PFSK-1 (cell line): ENCODE measurements around the gene MCM6.

ENCODE experiments used
- FOXP2 ChIP-seq: optimal IDR thresholded peaks from 2 replicates; pipeline ENCODE3; 2011; ENCODE audit warnings: borderline replicate concordance, control low read depth, inconsistent platforms; ENCODE audit not compliant: insufficient read depth; ENCODE audit errors: extremely low read length, extremely low read depth
- POLR2AphosphoS5 ChIP-seq: IDR thresholded peaks from 2 replicates; pipeline ENCODE4 v1.6.1; 2012; ENCODE audit warnings: low read depth, mild to moderate bottlenecking, control low read depth, low read length, moderate library complexity
- SIN3A ChIP-seq: IDR thresholded peaks from 2 replicates; pipeline ENCODE4 v1.6.1; 2012; ENCODE audit warnings: mild to moderate bottlenecking, low read length, moderate library complexity, borderline replicate concordance; ENCODE audit not compliant: insufficient read depth
- TAF1 ChIP-seq: IDR thresholded peaks from 2 replicates; pipeline ENCODE4 v1.6.1; 2012; ENCODE audit warnings: low read length, control low read depth, borderline replicate concordance; ENCODE audit not compliant: insufficient read depth
- TF ChIP-seq, protein P1 (sequence below), 2 experiments: IDR thresholded peaks; 2 replicates each; pipeline versions ENCODE4 v1.6.1 to v1.8.0; 2011 to 2012; ENCODE audit warnings: low read depth in 2 of 2, low read length in 2 of 2, control low read depth in 1 of 2, inconsistent platforms in 1 of 2, mild to moderate bottlenecking in 1 of 2, moderate library complexity in 1 of 2; ENCODE audit not compliant: insufficient read depth in 1 of 2

The MCM6 gene

DNA sequence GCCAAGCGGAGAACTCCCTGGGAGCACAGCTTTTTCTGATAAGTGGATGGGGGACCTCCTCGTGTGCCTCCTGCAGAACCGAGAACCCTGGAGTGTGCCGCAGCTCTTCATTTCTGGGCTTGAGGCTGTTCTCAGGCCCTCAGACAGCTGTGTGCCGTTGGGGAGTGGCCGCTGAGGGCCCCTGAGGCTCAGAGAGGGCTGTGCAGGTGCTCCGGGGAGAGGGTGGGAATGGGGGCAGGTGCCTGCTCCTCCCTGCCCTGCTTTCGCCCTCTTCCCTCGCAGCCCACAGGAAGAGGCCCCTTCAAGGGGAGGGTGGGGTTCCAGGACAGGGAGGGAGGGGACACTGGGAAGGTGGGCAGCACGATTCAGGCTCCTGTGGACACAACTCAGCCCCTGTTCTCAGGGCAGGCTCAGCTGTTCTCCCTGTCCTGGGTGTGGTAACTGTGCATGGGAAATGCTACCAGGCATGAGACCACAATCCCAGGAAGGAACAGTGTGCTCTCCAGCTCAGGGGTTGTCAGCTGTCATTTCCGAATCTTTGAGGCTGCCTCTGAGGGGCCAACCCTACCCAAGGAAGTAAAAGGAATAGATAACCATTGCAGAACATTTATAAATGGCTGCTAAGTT, 50.6 kb downstream of the MCM6 start:
- TF ChIP-seq, protein P1, sequence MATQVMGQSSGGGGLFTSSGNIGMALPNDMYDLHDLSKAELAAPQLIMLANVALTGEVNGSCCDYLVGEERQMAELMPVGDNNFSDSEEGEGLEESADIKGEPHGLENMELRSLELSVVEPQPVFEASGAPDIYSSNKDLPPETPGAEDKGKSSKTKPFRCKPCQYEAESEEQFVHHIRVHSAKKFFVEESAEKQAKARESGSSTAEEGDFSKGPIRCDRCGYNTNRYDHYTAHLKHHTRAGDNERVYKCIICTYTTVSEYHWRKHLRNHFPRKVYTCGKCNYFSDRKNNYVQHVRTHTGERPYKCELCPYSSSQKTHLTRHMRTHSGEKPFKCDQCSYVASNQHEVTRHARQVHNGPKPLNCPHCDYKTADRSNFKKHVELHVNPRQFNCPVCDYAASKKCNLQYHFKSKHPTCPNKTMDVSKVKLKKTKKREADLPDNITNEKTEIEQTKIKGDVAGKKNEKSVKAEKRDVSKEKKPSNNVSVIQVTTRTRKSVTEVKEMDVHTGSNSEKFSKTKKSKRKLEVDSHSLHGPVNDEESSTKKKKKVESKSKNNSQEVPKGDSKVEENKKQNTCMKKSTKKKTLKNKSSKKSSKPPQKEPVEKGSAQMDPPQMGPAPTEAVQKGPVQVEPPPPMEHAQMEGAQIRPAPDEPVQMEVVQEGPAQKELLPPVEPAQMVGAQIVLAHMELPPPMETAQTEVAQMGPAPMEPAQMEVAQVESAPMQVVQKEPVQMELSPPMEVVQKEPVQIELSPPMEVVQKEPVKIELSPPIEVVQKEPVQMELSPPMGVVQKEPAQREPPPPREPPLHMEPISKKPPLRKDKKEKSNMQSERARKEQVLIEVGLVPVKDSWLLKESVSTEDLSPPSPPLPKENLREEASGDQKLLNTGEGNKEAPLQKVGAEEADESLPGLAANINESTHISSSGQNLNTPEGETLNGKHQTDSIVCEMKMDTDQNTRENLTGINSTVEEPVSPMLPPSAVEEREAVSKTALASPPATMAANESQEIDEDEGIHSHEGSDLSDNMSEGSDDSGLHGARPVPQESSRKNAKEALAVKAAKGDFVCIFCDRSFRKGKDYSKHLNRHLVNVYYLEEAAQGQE (IDR thresholded peaks at IDR 0.05; ENCODE audit: insufficient read depth in 1 of 2, low read depth in 2 of 2, low read length in 2 of 2), result no peak
- TF ChIP-seq TAF1 (no peak), FOXP2 (no peak), SIN3A (no peak), POLR2AphosphoS5 (no peak)

- TF ChIP-seq SIN3A, result no peak
Measured at GRCh38 chr2:135825131-135825530, 51.1 kb downstream of the MCM6 start.

DNA sequence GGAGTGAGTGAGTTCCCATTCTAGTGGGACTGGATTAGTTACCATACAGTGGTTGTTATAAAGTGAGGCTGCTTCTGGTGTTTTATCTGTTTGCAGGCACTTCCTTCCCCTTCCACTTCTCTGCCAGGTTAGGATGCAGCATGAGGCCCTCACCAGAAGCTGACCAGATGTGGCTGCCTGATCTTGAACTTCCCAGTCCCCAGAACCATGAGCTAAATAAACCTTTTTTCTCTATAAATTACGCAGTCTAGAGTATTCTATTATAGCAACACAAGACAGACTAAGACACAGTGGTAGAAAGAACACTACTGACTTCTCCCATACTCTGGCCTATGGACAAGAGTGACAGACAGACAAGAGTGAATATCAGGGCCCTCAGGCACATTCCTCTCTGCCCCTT, 53.4 kb downstream of the MCM6 start:
- TF ChIP-seq TAF1, result no peak
- TF ChIP-seq POLR2AphosphoS5, result no peak
- no peak for TF ChIP-seq SIN3A
- no peak for TF ChIP-seq FOXP2

GRCh38 chr2:135821190-135821589, 55.1 kb downstream of the MCM6 start:
- TF ChIP-seq SIN3A (no peak), FOXP2 (no peak), POLR2AphosphoS5 (no peak), TAF1 (no peak)
- TF ChIP-seq, protein P1 (IDR thresholded peaks at IDR 0.05; ENCODE audit: insufficient read depth in 1 of 2, low read depth in 2 of 2, low read length in 2 of 2), result no peak

GRCh38 chr2:135820003-135820618, 56.1 kb downstream of the MCM6 start:
- TF ChIP-seq SIN3A (no peak), TAF1 (no peak), POLR2AphosphoS5 (no peak), FOXP2 (no peak)
- TF ChIP-seq, protein P1 (IDR thresholded peaks at IDR 0.05; ENCODE audit: insufficient read depth in 1 of 2, low read depth in 2 of 2, low read length in 2 of 2), result no peak

GRCh38 chr2:135818937-135819610, 57.2 kb downstream of the MCM6 start:
- TF ChIP-seq POLR2AphosphoS5 (no peak), TAF1 (no peak), FOXP2 (no peak), SIN3A (no peak)
- TF ChIP-seq, protein P1 (IDR thresholded peaks at IDR 0.05; ENCODE audit: insufficient read depth in 1 of 2, low read depth in 2 of 2, low read length in 2 of 2), result no peak
